Measurements from ENCODE around the gene DGUOK. TPM values are rescaled to one million over a fixed set of nuclear protein-coding genes. Genes with fewer than 3 reads are reported as not detected.

Gene DGUOK
- total RNA-seq, 3 donors from 2014 or later = 69.5 to 76.0 (median 74.2) TPM

GRCh38 chr2:73908689-73909652 is 17.7 kb upstream of the DGUOK start:
- DNase-seq (no peak), ATAC-seq (no peak)
- Mint-ChIP-seq H3K27me3 (ENCODE audit: low read depth) (no peaks in the 10 kb centered on the region), H3K9me3 (no peaks in the 10 kb centered on the region), H3K4me1 (ENCODE audit: low read depth) (peaks cover 5% of the 10 kb centered on the region), H3K4me3 (no peak overlapping the region), H3K36me3 (ENCODE audit: insufficient read depth) (no peaks in the 10 kb centered on the region)

- ATAC-seq = no peak
- no peak overlapping the region for H3K4me3 Mint-ChIP-seq
- peaks cover 5% of the 10 kb centered on the region for H3K4me1 Mint-ChIP-seq (ENCODE audit: low read depth)
- H3K36me3 Mint-ChIP-seq (ENCODE audit: insufficient read depth) = no peaks in the 10 kb centered on the region
- DNase-seq = no peak
- H3K27me3 Mint-ChIP-seq (ENCODE audit: low read depth) = no peaks in the 10 kb centered on the region
- H3K9me3 Mint-ChIP-seq = no peaks in the 10 kb centered on the region
These were observed 15.7 kb upstream of the DGUOK start for GRCh38 chr2:73910873-73911547.

DNA sequence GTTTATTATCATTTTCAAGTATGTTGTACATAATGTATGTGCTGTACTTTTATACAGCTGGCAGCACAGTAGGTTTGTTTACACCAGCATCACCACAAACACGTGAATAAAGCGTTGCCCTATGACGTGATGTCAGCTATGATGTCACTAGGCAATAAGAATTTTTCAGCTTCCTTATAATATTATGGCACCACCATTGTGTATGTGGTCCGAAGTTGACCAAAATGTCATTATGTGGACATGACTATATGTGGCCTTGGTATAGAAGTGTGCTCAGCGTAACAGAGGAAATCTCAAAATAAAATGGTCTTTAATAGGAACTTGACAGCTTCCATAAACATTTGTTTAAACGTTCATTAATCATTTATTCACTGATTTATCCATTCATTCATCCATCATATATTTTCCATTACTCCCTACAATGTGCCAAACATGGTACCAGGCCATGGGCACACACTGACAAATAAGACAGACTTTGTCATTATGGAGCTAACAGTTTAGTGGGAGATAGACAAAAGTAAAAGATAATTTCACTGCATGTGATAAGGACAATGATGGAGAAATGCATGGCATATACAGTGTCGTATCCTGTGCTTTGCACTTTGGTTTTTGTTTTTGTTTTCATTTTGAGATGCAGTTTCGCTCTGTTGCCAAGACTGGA is 15.0 kb upstream of the DGUOK start:
- no peak for ATAC-seq
- Mint-ChIP-seq H3K27me3 (ENCODE audit: low read depth) (no peaks in the 10 kb centered on the region), H3K9me3 (no peaks in the 10 kb centered on the region), H3K4me1 (ENCODE audit: low read depth) (peaks cover 5% of the 10 kb centered on the region), H3K36me3 (ENCODE audit: insufficient read depth) (no peaks in the 10 kb centered on the region), H3K4me3 (no peak overlapping the region)
- no peak for DNase-seq

GRCh38 chr2:73913414-73914054 is 13.1 kb upstream of the DGUOK start:
- Mint-ChIP-seq H3K27me3 (ENCODE audit: low read depth) (no peaks in the 10 kb centered on the region), H3K4me1 (ENCODE audit: low read depth) (no peaks in the 10 kb centered on the region), H3K4me3 (no peak overlapping the region), H3K36me3 (ENCODE audit: insufficient read depth) (no peaks in the 10 kb centered on the region), H3K9me3 (no peaks in the 10 kb centered on the region)
- ATAC-seq (no peak), DNase-seq (no peak)

- no peaks in the 10 kb centered on the region for H3K4me1 Mint-ChIP-seq (ENCODE audit: low read depth)
- H3K4me3 Mint-ChIP-seq = no peak overlapping the region
- no peaks in the 10 kb centered on the region for H3K27me3 Mint-ChIP-seq (ENCODE audit: low read depth)
- no peak for DNase-seq
- H3K9me3 Mint-ChIP-seq = no peaks in the 10 kb centered on the region
- H3K36me3 Mint-ChIP-seq (ENCODE audit: insufficient read depth) = no peaks in the 10 kb centered on the region
- ATAC-seq = no peak
These were observed 12.0 kb upstream of the DGUOK start for GRCh38 chr2:73914667-73915066.

DNA sequence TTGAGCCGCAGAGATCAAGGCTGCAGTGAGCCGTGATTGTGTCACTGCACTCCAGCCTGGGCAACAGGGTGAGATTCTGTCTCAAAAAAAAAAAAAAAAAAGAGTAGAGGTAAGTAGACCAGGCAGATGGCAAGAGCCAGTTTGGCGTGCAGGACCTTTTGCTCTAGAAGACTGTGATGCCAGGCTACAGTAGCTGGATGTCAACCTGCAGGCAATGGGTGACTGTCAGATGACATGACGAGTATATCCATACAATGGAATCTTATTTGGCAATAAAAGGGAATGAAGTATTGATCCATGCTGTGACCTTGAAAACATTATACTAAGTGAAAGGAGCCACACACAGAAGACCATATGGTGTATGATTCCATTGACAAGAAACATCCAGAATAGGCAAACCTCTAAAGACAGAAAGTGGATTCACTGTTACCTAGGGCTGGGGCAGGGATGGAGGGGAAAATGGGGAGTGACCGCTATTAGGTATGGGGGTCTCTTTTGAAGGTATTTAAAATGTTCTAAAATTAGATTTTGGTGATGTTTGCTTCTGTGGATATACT is 11.2 kb upstream of the DGUOK start:
- Mint-ChIP-seq H3K4me1 (ENCODE audit: low read depth) (no peaks in the 10 kb centered on the region), H3K36me3 (ENCODE audit: insufficient read depth) (no peaks in the 10 kb centered on the region), H3K4me3 (no peak overlapping the region), H3K9me3 (no peaks in the 10 kb centered on the region), H3K27me3 (ENCODE audit: low read depth) (peaks cover under 1% of the 10 kb centered on the region)
- ATAC-seq = no peak
- no peak for DNase-seq

DNA sequence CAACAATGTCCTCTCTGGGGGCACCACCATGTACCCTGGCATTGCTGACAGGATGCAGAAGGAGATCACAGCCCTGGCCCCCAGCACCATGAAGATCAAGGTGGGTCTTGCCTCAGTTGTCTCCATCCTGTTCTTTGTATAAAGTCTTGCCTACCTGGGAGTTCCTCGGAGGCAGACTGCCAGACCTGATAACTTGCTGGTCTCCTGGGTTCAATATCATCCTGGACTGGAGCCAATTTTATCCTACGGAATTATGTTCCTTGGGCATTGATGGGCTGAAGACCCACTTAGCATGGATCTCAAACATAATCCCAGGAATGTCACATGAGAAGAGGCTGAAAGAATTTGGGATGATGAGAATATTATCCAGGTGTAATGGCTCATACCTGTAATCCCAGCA is 10.0 kb upstream of the DGUOK start:
- DNase-seq (no peak), ATAC-seq (no peak)
- no peaks in the 10 kb centered on the region for H3K36me3 Mint-ChIP-seq (ENCODE audit: insufficient read depth)
- H3K27me3 Mint-ChIP-seq (ENCODE audit: low read depth) = peaks cover 2% of the 10 kb centered on the region
- no peaks in the 10 kb centered on the region for H3K9me3 Mint-ChIP-seq
- H3K4me3 Mint-ChIP-seq = no peak overlapping the region
- no peaks in the 10 kb centered on the region for H3K4me1 Mint-ChIP-seq (ENCODE audit: low read depth)

- ATAC-seq (no peak), DNase-seq (no peak)
- Mint-ChIP-seq H3K36me3 (ENCODE audit: insufficient read depth) (no peaks in the 10 kb centered on the region), H3K9me3 (no peaks in the 10 kb centered on the region), H3K4me3 (no peak overlapping the region), H3K4me1 (ENCODE audit: low read depth) (no peaks in the 10 kb centered on the region), H3K27me3 (ENCODE audit: low read depth) (peaks cover 2% of the 10 kb centered on the region)
These were observed 9.4 kb upstream of the DGUOK start for GRCh38 chr2:73917296-73917695.

DNA sequence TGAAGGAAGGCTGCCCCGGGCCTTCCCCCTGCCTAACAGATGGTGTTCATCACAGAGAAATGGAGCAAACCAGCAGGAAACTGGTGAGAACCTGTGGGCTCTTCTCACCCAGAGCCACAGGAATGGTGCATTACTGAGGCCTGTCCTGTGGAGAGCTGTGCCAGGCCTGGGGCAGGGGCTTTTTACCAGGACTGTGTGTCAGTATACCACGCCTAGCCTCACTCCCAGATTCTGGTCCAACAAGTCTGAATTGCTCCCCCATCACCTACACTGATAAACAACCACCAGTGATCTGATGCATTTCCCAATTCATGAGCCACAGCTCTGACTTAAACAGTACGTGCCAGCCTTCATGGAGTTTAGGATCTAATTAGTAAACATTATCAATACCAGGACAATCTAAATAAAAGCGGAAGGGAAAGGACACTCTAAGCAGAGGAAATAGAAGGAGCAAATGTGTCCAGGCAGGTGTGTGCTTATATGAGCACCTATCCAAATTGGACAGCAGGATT is 8.9 kb upstream of the DGUOK start:
- Mint-ChIP-seq H3K27me3 (ENCODE audit: low read depth) (peaks cover 2% of the 10 kb centered on the region), H3K9me3 (no peaks in the 10 kb centered on the region), H3K36me3 (ENCODE audit: insufficient read depth) (no peaks in the 10 kb centered on the region), H3K4me3 (no peak overlapping the region), H3K4me1 (ENCODE audit: low read depth) (no peaks in the 10 kb centered on the region)
- ATAC-seq = no peak
- DNase-seq = no peak

DNA sequence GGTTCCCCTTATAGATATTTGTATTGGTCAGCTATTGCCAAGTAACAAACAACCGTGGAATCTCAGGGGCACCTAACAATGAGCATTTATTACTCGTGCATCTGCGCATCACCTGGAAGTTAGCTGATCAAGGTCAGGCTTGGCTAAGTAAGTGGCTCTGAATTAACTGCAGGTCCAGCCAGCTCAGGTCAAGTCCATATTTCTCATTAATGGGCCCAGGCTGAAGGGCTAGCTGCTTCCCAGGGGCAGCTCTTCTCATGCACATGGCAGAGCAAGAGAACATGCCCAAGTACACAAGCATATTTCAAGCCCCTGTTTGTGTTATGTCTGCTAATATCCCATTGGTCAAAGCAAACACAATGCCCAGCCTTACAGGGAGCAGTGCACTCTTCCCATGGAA is 7.8 kb upstream of the DGUOK start:
- Mint-ChIP-seq H3K4me1 (ENCODE audit: low read depth) (no peaks in the 10 kb centered on the region), H3K9me3 (no peaks in the 10 kb centered on the region)

GRCh38 chr2:73919596-73920228 is 7.0 kb upstream of the DGUOK start:
- ATAC-seq (no peak), DNase-seq (no peak)
- Mint-ChIP-seq H3K9me3 (no peaks in the 10 kb centered on the region), H3K27me3 (ENCODE audit: low read depth) (peaks cover 2% of the 10 kb centered on the region), H3K4me3 (no peak overlapping the region), H3K36me3 (ENCODE audit: insufficient read depth) (no peaks in the 10 kb centered on the region), H3K4me1 (ENCODE audit: low read depth) (no peaks in the 10 kb centered on the region)

More for the DNA sequence above, 7.8 kb upstream of the DGUOK start:
- H3K27me3 Mint-ChIP-seq (ENCODE audit: low read depth) = peaks cover 2% of the 10 kb centered on the region
- no peak overlapping the region for H3K4me3 Mint-ChIP-seq
- DNase-seq (no peak), ATAC-seq (no peak)
- no peaks in the 10 kb centered on the region for H3K36me3 Mint-ChIP-seq (ENCODE audit: insufficient read depth)

- peak; percentile 38 to 62 for ATAC-seq
- Mint-ChIP-seq H3K4me3 (no peak overlapping the region), H3K4me1 (ENCODE audit: low read depth) (peaks cover 1% of the 10 kb centered on the region), H3K27me3 (ENCODE audit: low read depth) (peaks cover 2% of the 10 kb centered on the region), H3K36me3 (ENCODE audit: insufficient read depth) (no peaks in the 10 kb centered on the region), H3K9me3 (no peaks in the 10 kb centered on the region)
- DNase-seq = peak; percentile 36
These were observed 5.8 kb upstream of the DGUOK start for GRCh38 chr2:73920577-73921545.
